Vagina (tissue), 2 donors: Measurements from ENCODE around the gene ADAP1.

ENCODE experiments used
- POLR2A ChIP-seq, 2 donors: fragments of 450-650 bp; IDR thresholded peaks; one replicate each; pipeline ENCODE4 v1.6.1; 2017; ENCODE audit warnings: antibody characterized with exemption in 2 of 2, mild to moderate bottlenecking in 2 of 2, moderate library complexity in 2 of 2
- TF ChIP-seq, protein P1 (sequence below), 3 experiments: fragments of 450-650 bp in 2 of 3; fragments of 200-600 bp in 1 of 3; sonication (generic) in 1 of 3; IDR thresholded peaks; one replicate each; pipeline ENCODE4 v1.5.1; 2017 to 2019; ENCODE audit warnings: antibody characterized with exemption in 3 of 3, mild to moderate bottlenecking in 2 of 3, moderate library complexity in 2 of 3

GRCh38 chr7:886626-887487 is 67.6 kb downstream of the ADAP1 start:
- TF ChIP-seq POLR2A (IDR thresholded peaks at IDR 0.05), result no peak
- TF ChIP-seq, protein P1, sequence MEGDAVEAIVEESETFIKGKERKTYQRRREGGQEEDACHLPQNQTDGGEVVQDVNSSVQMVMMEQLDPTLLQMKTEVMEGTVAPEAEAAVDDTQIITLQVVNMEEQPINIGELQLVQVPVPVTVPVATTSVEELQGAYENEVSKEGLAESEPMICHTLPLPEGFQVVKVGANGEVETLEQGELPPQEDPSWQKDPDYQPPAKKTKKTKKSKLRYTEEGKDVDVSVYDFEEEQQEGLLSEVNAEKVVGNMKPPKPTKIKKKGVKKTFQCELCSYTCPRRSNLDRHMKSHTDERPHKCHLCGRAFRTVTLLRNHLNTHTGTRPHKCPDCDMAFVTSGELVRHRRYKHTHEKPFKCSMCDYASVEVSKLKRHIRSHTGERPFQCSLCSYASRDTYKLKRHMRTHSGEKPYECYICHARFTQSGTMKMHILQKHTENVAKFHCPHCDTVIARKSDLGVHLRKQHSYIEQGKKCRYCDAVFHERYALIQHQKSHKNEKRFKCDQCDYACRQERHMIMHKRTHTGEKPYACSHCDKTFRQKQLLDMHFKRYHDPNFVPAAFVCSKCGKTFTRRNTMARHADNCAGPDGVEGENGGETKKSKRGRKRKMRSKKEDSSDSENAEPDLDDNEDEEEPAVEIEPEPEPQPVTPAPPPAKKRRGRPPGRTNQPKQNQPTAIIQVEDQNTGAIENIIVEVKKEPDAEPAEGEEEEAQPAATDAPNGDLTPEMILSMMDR (IDR thresholded peaks at IDR 0.05), result no peak
